Skeletal muscle cell (primary cell): ENCODE measurements around the gene INTS15.

Experiments
- DNase-seq: peaks from one replicate; pipeline ENCODE4 v3.0.0-alpha.2; 2010; ENCODE audit warnings: low read depth
- H3K4me3 ChIP-seq: 2 replicates; pipeline ENCODE4 v1.5.1; 2011; ENCODE audit warnings: low read depth, mild to moderate bottlenecking, control low read depth, low read length, moderate library complexity

INTS15 gene

DNA sequence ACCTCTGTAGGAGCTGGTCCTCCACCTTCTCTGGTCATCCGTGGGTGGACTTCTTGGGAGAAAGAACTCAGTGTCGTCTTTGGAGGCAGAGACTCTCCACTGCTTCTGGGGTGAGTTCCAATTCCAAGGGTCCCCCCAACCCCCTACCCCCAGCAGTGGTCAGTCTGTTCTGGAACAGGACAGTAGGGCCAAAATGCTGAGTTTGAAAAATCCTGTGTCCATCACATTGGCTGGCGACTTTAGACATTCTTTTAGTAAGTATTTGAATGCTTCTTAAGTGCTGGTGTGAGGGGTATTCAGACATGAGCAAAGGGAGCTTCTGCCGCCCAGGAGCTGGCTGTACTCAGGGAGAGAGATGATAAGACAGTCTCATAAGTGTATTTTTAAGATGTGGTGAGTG lies 49.2 kb downstream of the INTS15 start:
- no peak overlapping the region for H3K4me3 ChIP-seq
- no peak for DNase-seq

DNA sequence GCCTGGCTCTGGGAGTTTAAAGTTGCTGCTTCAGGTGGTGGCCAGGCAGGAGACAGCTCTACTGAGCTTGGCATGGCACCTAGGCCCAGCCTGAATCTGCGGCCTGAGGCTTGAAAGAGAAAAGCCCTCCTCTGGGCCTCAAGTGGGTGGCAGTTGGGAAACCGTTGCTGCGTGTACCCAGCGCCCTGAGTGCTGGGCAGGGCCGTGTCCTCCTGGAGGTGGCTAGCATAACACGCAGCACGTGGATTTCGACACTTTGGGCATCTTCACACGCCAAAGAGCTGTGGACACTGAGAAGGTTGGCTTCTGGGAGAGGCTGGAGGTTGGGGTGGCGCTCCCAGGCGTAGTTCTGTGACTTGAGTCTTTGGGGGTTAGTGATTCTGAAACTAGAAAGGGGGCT lies 49.8 kb downstream of the INTS15 start:
- no peak for DNase-seq
- H3K4me3 ChIP-seq, result no peak overlapping the region

DNA sequence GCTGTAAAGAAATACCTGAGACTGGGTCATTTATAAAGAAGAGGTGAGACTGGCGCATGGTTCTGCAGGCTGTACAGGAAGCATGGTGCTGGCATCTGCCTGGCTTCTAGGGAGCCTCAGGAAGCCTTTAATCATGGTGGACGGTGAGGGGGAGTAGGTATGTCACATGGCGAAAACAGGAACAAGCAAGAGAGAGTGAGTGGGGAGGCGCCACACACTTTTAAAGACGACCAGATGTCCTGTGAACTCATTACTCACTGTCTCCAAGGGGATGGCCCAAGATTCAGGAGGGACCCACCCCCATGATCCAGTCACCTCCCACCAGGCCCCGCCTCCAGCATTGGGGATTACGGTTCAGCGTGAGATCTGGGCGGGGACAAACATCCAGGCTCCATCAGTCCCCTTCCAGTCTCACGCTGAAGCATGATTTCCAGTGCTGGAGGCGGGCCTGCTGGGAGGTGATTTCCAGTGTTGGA lies 50.5 kb downstream of the INTS15 start:
- peak; percentile 32 for DNase-seq
- no peak overlapping the region for H3K4me3 ChIP-seq

DNA sequence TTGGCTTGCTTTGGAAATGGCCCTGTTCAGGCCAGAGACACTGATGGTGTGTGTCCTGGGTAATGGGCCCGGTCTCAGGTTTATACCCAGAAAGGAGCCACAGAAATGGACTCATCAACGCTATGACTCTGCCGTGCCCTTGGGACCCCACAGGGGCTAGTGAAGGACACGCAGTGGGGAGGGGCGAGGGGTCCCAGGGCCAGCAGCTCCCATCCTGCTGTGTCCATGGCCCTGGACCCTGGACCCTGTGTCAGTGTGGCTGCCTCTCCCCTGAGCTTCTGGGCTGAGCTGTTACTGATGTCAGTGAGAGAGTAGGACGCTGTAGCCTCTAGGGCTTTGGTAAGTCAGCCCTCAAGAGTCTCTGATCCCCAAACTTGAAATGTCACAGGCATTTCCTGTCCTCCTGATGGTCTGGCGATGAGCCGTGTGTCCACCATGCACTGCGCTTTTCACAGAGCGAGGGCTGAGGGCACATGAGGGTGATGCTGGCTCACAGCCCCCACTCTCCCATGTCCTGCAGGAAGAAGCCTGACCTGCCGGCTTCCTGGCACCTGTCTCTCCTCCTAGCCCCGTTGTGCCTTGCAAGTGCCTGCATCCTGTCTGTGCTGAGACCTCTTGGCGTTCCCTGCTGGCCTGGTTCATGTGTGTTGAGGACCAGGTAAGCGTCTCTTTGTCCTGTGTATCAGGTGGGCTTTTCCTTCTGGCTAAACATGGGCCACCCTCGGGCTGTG lies 51.6 kb downstream of the INTS15 start:
- no peak for DNase-seq

DNA sequence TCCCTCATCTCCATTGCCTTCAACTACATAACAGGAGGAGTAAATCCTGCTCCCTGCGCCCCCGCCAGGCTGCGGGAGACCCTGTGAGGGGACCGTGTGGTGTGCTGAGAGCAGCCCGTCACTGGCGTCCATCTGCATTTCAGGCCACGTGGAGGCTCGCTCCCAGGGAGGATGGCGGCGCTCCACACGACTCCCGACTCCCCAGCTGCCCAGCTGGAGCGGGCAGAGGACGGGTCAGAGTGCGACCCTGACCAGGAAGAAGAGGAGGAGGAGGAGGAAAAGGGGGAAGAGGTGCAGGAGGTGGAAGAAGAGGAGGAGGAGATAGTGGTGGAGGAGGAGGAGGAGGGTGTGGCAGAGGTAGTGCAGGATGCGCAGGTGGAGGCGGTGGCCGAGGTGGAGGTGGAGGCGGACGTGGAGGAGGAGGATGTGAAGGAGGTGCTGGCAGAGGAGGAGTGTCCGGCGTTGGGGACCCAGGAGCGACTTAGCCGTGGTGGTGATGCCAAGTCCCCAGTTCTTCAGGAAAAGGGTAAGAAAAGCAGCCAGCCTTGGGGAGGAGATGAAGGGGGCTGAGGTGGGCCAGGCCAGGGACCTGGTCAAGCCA lies 52.5 kb downstream of the INTS15 start:
- H3K4me3 ChIP-seq, result no peak overlapping the region
- DNase-seq, result no peak

More for the DNA sequence above, 51.6 kb downstream of the INTS15 start:
- H3K4me3 ChIP-seq, result no peak overlapping the region

DNA sequence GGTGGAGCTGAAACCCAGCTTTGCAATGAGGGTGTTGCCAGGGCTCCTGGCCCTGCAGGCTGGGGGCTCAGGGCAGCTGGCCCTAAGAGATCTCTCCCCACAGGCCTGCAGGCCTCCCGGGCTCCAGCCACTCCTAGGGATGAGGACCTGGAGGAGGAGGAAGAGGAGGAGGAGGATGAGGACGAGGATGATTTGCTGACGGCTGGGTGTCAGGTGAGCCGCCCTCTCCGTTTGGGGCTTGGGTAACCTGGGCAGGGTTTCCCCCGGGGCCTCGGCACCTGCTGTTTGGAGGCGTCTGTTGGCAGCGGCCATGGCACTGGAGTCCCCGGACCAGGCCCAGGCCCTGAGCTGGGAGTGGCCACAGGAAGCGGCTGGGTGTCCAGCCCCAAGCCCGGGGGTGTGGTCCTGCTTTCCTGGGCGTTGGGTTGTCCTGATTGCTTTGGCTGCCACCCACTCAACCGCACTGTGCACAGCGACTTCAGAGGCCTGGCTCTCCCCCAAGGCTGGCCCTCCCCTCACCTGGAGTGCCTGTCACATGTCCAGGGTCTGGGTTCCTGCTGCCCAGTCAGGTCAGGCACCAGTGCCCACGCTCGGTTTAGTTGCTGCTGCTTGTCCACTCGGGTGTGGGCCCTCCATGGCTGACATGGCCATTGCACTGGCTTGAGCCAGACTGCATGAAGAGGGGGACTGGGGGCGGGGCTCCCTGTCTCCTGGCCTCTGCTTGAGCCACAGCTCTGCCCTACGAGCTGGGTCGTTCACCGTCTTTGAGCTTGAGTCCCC lies 53.2 kb downstream of the INTS15 start:
- no peak overlapping the region for H3K4me3 ChIP-seq
- no peak for DNase-seq

DNA sequence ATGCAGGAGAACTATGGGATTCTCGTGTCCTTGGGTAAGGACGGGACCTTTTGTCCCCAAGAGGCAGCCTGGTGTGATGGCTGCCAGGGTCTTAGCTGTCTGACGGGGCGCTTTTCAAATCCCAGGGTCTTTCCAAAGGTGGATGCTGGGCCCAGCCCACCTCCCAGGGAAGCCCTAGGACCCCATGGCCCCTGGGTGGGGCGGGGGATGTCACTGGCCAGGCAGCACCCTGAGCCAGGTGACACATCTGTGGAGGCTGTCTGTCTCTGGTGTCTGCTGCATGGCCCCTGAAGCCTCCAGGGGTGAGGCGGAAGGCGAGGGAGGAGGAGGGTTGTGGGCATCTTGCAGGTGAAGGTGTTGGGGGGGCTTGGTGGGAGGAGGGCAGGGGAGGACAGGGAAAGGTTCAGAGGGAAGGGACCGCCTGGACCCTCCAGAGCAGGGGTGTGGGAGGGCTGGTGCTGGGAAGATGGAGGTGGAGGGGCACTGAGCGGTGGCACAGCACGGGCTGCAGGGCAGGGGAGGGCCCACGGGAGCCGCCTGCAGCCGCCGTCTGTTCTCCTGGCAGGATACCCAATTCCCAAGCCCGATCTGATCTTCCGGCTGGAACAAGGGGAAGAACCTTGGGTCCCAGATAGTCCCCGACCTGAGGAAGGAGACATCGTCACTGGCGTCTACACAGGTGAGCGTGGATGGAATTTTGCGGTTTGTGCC lies 54.2 kb downstream of the INTS15 start:
- H3K4me3 ChIP-seq, result no peak overlapping the region
- DNase-seq, result no peak

DNA sequence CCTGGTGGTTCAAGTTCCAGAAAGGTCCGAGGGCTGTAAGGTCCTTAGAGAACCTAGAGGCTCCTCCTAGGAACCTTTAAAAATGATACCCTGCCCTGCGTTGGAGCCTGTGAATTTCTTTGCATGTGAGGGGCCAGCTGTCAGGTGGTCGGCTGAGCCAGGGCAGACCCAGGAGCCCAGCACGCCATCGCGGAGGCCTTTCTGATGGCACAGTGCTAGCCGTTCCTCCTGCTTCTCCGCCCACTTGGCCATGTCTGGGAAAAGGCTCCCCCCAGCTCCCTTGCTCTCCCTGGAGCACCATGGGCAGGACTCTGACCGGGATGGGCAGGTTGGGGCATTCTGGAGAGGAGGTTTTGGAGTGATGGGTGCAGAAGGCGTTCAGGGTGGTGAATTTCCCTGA lies 54.9 kb downstream of the INTS15 start:
- H3K4me3 ChIP-seq, result no peak overlapping the region
- DNase-seq, result no peak

DNA sequence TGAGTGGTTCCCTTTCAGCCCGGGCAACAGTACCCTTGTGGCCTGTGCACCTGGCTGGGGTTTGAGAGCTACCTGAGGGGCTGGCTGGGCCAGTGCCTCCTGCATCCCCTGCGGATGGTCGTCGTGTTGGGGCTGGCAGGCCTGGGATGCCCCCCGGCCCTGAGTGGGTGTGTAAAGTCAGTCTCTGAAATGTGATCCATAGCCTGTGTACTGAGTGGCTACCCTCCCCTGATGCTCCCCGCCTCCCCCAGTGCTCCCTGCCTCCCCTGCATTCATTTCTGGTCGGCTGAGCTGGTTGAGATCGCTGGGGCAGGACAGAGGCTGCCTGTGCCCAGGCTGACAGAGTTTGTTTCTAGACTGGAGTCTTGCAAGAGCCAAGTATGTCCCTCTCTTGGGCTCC lies 56.6 kb downstream of the INTS15 start:
- DNase-seq, result no peak
- no peak overlapping the region for H3K4me3 ChIP-seq

DNA sequence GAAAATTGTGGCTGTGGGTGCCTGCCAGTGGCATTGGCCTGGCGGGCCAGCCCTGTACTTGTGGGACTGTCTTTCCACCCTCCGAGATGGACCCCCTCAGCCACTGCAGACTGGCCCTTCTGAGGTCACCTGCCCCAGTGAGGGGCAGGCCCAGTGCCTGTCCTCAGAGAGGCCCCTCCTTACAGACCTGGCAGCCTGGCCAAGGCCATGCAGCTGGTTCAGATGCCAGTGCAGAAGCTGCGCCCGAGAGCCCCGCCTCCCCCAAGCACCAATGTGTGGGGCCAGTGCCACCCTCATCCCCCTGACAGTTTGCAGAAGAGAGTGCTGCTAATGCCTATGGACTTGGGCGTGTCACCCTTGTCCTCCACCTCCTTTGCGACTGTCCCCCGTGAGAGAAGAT lies 57.3 kb downstream of the INTS15 start:
- no peak for DNase-seq
- no peak overlapping the region for H3K4me3 ChIP-seq

DNA sequence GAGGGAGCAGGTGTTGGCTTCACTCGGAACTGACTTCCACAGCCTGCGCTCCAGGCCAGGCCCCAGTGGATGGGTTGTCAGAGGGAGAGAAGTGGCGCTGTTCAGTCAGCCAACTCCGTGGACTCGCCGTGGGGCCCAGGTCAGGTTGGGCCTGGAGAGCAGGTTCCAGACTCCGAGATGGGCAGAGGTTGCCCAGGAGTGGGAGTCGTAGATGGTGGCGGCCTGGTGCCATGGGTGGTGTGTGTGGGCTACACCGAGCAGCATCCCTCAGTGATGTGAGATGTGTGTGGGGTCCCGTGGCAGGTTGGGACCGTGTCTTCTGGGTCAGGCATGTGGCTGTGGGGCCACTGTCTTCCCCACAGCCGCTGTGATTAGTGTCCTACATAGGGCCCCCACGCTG lies 57.7 kb downstream of the INTS15 start:
- no peak overlapping the region for H3K4me3 ChIP-seq
- DNase-seq, result no peak

DNA sequence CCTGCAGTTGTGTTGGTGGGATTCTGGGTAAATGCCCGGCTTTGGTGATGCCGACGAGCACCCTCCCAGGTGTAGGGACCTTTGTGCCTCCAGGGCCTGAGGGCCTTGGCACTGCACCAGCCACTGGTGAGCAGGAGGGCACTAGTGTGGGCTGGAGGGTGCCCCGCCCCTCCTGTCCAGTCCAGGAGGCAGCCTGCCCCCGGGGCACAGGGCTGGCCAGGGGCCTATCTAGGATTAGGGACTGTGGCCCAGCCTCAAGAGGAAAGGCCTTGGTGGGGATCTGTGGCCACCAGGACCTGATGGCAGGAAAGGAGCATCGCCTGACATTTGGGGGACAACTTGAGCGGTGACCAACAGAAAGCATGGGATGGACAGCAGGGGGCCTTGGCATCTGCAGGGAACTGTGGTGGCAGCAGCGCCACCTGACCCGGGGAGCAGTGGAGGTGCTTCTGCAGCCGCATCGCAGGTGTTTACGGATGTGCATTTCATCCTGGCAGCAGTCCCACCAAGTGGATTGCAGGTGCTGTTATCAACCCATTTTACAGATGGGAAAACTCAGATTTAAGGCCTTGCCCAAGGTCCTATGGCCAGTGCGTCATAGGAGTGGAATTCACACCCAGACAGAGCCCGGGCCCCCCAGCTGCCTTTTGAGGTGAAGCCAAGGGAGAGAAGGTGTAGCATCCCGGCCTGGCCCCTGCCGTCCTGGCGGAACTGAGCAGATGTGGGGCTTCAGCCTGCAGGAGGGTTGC lies 58.4 kb downstream of the INTS15 start:
- H3K4me3 ChIP-seq, result no peak overlapping the region
- DNase-seq, result no peak

DNA sequence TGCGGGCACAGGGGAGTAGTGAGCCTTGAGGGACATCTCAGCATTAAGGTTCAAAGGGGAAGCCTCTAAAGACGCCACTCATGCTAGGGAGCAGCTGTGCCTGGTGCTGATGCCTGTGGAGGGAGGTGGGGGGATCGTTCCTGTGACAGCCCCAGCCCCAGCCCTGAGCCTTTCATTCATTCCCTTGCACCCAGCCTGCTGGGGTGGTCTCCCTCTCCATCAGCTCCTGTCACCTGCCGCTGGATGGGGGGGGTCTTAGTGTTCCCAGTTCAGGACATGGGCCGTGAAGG lies 58.9 kb downstream of the INTS15 start:
- H3K4me3 ChIP-seq, result no peak overlapping the region
- no peak for DNase-seq

DNA sequence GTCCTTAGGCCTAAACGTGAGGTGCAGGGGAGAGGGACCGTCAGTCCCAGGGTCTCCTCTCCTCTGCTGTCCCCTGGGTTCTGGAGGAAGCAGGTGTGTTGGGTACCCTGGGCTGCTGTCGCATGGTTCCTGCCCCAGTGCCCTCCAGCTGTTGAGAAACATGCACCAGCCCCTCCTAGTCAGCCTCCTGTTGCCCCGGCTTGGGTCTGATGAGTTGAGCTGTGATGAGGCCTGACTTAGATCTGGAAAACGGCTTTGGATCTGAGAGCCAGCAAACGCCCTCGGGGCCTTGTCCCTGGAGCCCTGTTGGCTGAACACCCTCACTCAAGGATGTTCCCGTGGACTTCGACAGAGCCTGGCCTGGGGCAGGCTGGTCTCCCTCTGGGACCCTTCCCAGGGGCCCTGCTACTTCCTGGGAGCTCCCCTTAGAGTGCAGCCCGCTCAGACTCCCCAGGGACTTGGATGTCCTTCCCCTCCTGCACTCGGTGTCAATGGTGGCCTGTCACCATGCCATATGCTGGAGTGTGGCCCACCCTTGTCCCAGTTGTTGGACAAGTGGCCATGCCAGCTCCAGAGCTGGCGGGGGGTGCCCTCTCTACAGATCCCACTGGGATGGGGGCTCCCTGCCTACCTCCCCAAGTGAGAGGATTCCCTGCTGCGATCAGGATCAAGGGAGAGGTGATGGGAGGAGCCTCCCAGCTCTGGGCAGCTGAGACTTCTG lies 59.6 kb downstream of the INTS15 start:
- no peak overlapping the region for H3K4me3 ChIP-seq
- no peak for DNase-seq

DNA sequence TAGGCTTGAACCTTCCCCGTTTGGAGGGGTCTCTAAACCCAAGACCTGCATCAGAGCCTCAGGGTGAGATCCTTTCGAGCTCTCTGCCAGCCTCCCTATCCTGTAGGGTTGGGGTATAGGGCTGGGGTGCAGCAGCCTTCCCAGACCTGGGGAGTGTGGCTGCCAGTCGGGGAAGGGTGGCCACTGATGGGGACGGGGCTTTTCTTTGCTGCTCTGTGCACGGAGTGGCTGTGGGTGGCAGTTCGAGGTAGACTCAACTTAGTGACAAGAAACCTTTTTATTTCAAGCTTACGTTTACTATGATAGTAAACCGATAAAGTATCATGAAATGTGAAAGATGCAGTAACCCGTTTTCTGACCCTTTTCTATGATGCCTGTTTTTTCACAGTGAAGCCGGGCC lies 60.3 kb downstream of the INTS15 start:
- no peak for DNase-seq
- H3K4me3 ChIP-seq, result no peak overlapping the region

DNA sequence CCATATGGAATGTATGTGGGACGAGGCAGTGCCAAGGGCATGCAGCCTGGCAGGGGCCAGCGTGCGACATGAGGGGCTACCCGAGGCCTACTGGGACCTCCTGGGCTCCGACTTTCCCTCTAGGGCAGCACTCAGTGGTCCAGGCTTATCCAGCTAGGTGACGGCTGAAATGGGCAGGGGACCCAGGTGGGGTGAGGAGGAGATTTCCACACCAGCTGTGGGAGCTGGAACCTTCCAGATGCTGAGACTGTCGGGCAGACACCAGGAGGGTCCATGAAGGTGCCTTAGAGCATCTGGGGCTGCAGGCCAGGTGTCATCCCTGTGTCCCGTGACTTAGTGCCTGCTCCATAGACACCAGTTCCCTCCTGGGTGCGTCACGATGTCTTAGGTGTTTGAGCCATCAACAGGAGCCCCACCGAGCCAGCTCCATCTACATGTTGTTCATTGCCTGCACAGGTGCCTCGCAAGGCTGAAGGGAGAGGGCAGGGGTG lies 60.7 kb downstream of the INTS15 start:
- no peak overlapping the region for H3K4me3 ChIP-seq
- DNase-seq, result no peak

DNA sequence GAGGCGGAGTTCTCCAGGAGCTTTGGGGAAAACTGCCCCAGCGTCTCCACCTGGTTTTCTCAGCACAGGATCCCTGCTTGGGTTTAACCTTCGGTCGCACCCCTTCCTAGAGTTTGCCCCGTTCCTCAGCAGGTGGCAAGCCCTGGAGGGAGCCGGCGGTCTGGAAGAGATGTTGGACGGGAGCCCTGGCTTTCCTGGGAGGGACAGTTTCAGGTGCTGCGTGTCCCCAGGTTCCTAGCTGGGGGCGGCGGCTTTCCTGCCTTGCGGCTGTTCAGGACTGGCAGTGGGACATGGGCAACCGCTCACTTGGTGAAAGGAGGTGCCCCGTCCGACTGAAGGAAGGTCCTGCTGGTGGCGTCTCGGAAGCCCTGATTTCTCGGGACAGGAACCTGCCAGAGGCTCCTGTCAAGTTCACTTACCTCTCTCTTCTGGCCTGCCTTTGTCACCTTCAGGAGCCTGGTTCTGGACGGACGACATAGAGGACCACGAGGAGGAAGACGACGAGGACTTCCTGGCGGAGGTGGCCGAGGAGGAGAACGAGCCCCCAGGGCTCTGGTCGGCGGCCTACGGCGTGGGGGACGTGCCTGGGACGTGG lies 62.1 kb downstream of the INTS15 start:
- H3K4me3 ChIP-seq, result no peak overlapping the region
- no peak for DNase-seq

DNA sequence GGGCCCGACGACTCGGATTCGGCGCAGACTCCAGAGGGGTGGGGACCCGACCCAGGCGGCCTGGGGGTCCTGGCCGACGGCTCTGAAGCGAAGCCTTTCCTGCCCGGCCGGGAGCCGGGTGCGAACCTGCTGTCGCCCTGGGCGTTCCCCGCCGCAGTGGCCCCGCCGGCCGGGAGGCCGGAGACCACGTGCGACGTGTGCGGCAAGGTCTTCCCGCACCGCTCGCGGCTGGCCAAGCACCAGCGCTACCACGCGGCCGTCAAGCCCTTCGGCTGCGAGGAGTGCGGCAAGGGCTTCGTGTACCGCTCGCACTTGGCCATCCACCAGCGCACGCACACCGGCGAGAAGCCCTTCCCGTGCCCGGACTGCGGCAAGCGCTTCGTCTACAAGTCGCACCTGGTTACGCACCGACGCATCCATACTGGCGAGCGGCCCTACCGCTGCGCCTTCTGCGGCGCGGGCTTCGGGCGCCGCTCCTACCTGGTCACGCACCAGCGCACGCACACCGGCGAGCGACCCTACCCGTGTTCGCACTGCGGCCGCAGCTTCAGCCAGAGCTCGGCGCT lies 62.7 kb downstream of the INTS15 start:
- DNase-seq, result no peak
- no peak overlapping the region for H3K4me3 ChIP-seq
